MM.1S (cell line): ENCODE measurements around the gene LRRC23.

Source experiments
- EZH2 ChIP-seq: fragments of 300-600 bp; sonication (generic); optimal IDR thresholded peaks from 2 replicates; pipeline ENCODE3; 2017; ENCODE audit warnings: low read depth, mild to moderate bottlenecking, antibody characterized with exemption, low read length, mixed read lengths
- EZH2phosphoT487 ChIP-seq: fragments of 300-600 bp; sonication (generic); IDR thresholded peaks from 2 replicates; pipeline ENCODE4 v1.6.1; 2018; ENCODE audit warnings: antibody characterized with exemption, low read length
- TF ChIP-seq, protein P1 (sequence below): fragments of 300-600 bp; sonication (generic); IDR thresholded peaks from 2 replicates; pipeline ENCODE4 v1.5.1; 2016; ENCODE audit warnings: antibody characterized with exemption, low read length, mixed read lengths

DNA sequence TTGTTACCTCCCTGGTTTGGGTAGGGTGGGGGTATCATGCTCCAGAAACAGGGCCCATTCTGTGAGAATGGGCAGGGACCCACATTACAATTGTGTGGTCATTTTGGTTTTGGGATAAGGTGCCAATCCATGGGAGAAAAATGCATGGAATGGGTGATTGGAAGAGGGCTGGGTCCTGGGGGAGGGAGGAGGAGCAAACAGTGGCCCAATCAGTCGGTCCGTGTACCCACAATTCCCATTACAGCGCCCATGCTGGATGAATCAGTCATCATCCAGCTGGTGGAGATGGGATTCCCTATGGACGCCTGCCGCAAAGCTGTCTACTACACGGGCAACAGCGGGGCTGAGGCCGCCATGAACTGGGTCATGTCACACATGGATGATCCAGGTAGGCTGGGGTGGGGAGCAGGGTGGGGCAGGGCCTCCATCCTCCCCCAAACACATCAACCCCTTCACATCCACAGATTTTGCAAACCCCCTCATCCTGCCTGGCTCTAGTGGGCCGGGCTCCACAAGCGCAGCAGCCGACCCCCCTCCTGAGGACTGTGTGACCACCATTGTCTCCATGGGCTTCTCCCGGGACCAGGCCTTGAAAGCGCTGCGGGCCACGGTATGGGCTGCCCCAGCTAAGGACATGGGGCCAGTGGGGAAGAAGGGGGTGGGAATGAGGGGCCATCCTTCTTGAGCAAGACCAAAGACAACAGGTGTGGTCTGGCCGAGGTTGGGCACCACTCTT lies 40.9 kb upstream of the LRRC23 start:
- TF ChIP-seq, protein P1, sequence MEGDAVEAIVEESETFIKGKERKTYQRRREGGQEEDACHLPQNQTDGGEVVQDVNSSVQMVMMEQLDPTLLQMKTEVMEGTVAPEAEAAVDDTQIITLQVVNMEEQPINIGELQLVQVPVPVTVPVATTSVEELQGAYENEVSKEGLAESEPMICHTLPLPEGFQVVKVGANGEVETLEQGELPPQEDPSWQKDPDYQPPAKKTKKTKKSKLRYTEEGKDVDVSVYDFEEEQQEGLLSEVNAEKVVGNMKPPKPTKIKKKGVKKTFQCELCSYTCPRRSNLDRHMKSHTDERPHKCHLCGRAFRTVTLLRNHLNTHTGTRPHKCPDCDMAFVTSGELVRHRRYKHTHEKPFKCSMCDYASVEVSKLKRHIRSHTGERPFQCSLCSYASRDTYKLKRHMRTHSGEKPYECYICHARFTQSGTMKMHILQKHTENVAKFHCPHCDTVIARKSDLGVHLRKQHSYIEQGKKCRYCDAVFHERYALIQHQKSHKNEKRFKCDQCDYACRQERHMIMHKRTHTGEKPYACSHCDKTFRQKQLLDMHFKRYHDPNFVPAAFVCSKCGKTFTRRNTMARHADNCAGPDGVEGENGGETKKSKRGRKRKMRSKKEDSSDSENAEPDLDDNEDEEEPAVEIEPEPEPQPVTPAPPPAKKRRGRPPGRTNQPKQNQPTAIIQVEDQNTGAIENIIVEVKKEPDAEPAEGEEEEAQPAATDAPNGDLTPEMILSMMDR, result no peak
- TF ChIP-seq EZH2phosphoT487 (no peak), EZH2 (no peak)
